Esophagus muscularis mucosa (tissue), 4 donors: ENCODE results near the gene PUM2. TPM values are rescaled to one million over a fixed set of nuclear protein-coding genes. Genes with fewer than 3 reads are reported as not detected.

Experiments used
- DNase-seq: peaks from one replicate; pipeline ENCODE4 v3.0.0-alpha.2; 2017; ENCODE audit errors: extremely low spot score
- H3K27ac ChIP-seq, 4 donors: fragments of 200-600 bp; sonication (generic); replicated peaks in 1 of 4; 1 replicate in 3 of 4; 2 replicates in 1 of 4; pipeline ENCODE4 v1.5.1; 2016 to 2019; ENCODE audit warnings: mild to moderate bottlenecking in 1 of 4
- H3K27me3 ChIP-seq, 4 donors: fragments of 200-600 bp; sonication (generic); one replicate each; pipeline versions ENCODE4 v1.5.1 to v1.6.0; 2016 to 2019
- H3K36me3 ChIP-seq, 4 donors: fragments of 200-600 bp; sonication (generic); one replicate each; pipeline ENCODE4 v1.5.1; 2016 to 2019
- H3K4me1 ChIP-seq, 4 donors: fragments of 200-600 bp; sonication (generic); one replicate each; pipeline ENCODE4 v1.5.1; 2016 to 2019
- H3K4me3 ChIP-seq, 4 donors: fragments of 200-600 bp; sonication (generic); 1 replicate in 2 of 4; 2 replicates in 2 of 4; pipeline ENCODE4 v1.5.1; 2016 to 2019; ENCODE audit warnings: mild to moderate bottlenecking in 4 of 4, moderate library complexity in 1 of 4
- H3K9me3 ChIP-seq, 4 donors: fragments of 200-600 bp; sonication (generic); 1 replicate in 3 of 4; 2 replicates in 1 of 4; pipeline ENCODE4 v1.5.1; 2016 to 2019
- CTCF ChIP-seq, 3 experiments: fragments of 200-600 bp in 2 of 3; fragments of 450-650 bp in 1 of 3; sonication (generic) in 2 of 3; IDR thresholded peaks; one replicate each; pipeline ENCODE4 v1.5.1; 2017 to 2019; ENCODE audit warnings: antibody characterized with exemption in 3 of 3, mild to moderate bottlenecking in 2 of 3, moderate library complexity in 1 of 3
- EP300 ChIP-seq: sonication (generic); formaldehyde crosslinking; IDR thresholded peaks from one replicate; pipeline ENCODE4 v1.6.1; 2017; ENCODE audit warnings: antibody characterized with exemption
- POLR2A ChIP-seq: fragments of 450-650 bp; IDR thresholded peaks from one replicate; pipeline ENCODE4 v1.6.1; 2017; ENCODE audit warnings: antibody characterized with exemption, moderate library complexity, mild to moderate bottlenecking, low read depth
- POLR2AphosphoS5 ChIP-seq, 2 donors: sonication (generic); formaldehyde crosslinking; IDR thresholded peaks; one replicate each; pipeline ENCODE4 v1.6.1; 2017; ENCODE audit warnings: antibody characterized with exemption in 2 of 2
- WGBS: methylation state at CpG from one replicate; pipeline ENCODE4 v1.1.5; 2018; 5-methylcytosine and 5-hydroxymethylcytosine counted together
- intact Hi-C: fragments of 100-400 bp; cut with DNase I; formaldehyde crosslinking; loops from one replicate; pipeline ENCODE4 v1.15.1; 2023
- total RNA-seq, 4 donors: library from RNA; depleted of rRNA; stranded (reverse); fragments of >200 nt; gene quantifications; one replicate each; pipeline versions ENCODE4 v1.1.0 to v1.2.1, GENCODE V29; 2016

Gene PUM2
- total RNA-seq, 4 donors from 2014 or later, result 73.7 to 113 (median 93.1) TPM

- no peak overlapping the region for H3K27ac ChIP-seq
- H3K36me3 ChIP-seq, result no peaks in the 10 kb centered on the region
- TF ChIP-seq POLR2AphosphoS5 (IDR thresholded peaks at IDR 0.05), result no peak
- TF ChIP-seq CTCF (IDR thresholded peaks at IDR 0.05), result no peak
- no peak for TF ChIP-seq EP300
- no peak for TF ChIP-seq POLR2A
- H3K9me3 ChIP-seq, result no peaks in the 10 kb centered on the region
- no peak for DNase-seq
- H3K4me1 ChIP-seq, result no peaks in the 10 kb centered on the region
- H3K27me3 ChIP-seq, result no peaks in the 10 kb centered on the region
- WGBS, result 88% methylated on average over 8 of the region's 9 CpGs
- H3K4me3 ChIP-seq, result no peak overlapping the region
- intact Hi-C loops, result no loop called here
These were observed 136.7 kb downstream of the PUM2 start for GRCh38 chr2:20213651-20214565.

- Histone ChIP-seq H3K4me1 (no peaks in the 10 kb centered on the region), H3K36me3 (no peaks in the 10 kb centered on the region), H3K9me3 (no peaks in the 10 kb centered on the region), H3K27ac (no peak overlapping the region), H3K27me3 (no peaks in the 10 kb centered on the region), H3K4me3 (no peak overlapping the region)
- 81% methylated on average over 14 of the region's 16 CpGs for WGBS
- no peak for DNase-seq
- intact Hi-C loops, result no loop called here
- no peak for TF ChIP-seq POLR2A
These were observed 137.7 kb downstream of the PUM2 start for GRCh38 chr2:20212871-20213503.

- H3K4me1 ChIP-seq, result no peaks in the 10 kb centered on the region
- no peaks in the 10 kb centered on the region for H3K36me3 ChIP-seq
- no peak overlapping the region for H3K27ac ChIP-seq
- H3K27me3 ChIP-seq, result no peaks in the 10 kb centered on the region
- no peak for TF ChIP-seq CTCF (IDR thresholded peaks at IDR 0.05)
- TF ChIP-seq POLR2AphosphoS5 (IDR thresholded peaks at IDR 0.05), result no peak
- DNase-seq, result no peak
- H3K4me3 ChIP-seq, result no peak overlapping the region
- intact Hi-C loops, result no loop called here
- H3K9me3 ChIP-seq, result no peaks in the 10 kb centered on the region
- 48% methylated on average over 4 of the region's 11 CpGs for WGBS
These were observed 138.2 kb downstream of the PUM2 start for GRCh38 chr2:20212459-20212870.

- Histone ChIP-seq H3K27me3 (no peaks in the 10 kb centered on the region), H3K27ac (no peak overlapping the region), H3K36me3 (no peaks in the 10 kb centered on the region), H3K4me1 (no peaks in the 10 kb centered on the region), H3K9me3 (no peaks in the 10 kb centered on the region), H3K4me3 (no peak overlapping the region)
- 83% methylated on average over 9 of the region's 14 CpGs for WGBS
- intact Hi-C loops, result no loop called here
- no peak for TF ChIP-seq CTCF (IDR thresholded peaks at IDR 0.05)
- no peak for TF ChIP-seq EP300
- no peak for TF ChIP-seq POLR2A
- no peak for TF ChIP-seq POLR2AphosphoS5 (IDR thresholded peaks at IDR 0.05)
- DNase-seq, result no peak
These were observed 138.7 kb downstream of the PUM2 start for GRCh38 chr2:20211860-20212458.

- WGBS, result 95% methylated on average over 11 of the region's 12 CpGs
- DNase-seq, result no peak
- Histone ChIP-seq H3K36me3 (no peaks in the 10 kb centered on the region), H3K27ac (no peak overlapping the region), H3K27me3 (no peaks in the 10 kb centered on the region), H3K9me3 (no peaks in the 10 kb centered on the region), H3K4me3 (no peak overlapping the region), H3K4me1 (no peaks in the 10 kb centered on the region)
- TF ChIP-seq CTCF (IDR thresholded peaks at IDR 0.05) (no peak), EP300 (no peak), POLR2AphosphoS5 (IDR thresholded peaks at IDR 0.05) (no peak), POLR2A (no peak)
- intact Hi-C loops, result no loop called here
These were observed 139.2 kb downstream of the PUM2 start for GRCh38 chr2:20211420-20211819.
